NCI-H2196 (cell line): ENCODE measurements around the gene DENND4A.
"Not testable (repeated sequence)": the region's sequence is repeated elsewhere in the genome, so short reads cannot be mapped to it uniquely, and the experiment has no call there.

Experiments
- DNase-seq: peaks from one replicate; lab custom pipeline; 2025; ENCODE audit not compliant: unreplicated experiment; lab: John Stamatoyannopoulos, UW

Gene DENND4A

DNA sequence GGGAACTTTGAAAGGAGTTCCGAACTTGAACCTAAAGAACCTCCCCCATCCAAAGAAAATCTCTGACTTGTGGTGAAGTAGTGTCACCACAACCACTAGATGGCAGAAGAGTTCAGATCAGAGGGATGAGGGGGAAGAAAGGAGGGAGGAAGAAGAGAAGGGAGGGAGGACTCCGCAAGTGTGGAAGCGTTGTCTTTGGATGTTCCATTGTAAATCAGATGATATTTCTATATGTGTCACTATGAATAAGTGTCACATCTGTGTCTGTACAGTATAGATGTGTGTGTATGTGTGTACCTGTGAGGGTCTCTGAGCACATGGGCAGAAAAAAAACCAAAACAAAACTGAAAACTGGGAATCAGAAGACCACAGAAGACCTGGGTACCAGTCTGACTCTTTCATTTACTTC is 153.4 kb downstream of the DENND4A start:
- peak; percentile 76 for DNase-seq

- no peak for DNase-seq
Observed at GRCh38 chr15:65638109-65638508, 154.0 kb downstream of the DENND4A start.

DNA sequence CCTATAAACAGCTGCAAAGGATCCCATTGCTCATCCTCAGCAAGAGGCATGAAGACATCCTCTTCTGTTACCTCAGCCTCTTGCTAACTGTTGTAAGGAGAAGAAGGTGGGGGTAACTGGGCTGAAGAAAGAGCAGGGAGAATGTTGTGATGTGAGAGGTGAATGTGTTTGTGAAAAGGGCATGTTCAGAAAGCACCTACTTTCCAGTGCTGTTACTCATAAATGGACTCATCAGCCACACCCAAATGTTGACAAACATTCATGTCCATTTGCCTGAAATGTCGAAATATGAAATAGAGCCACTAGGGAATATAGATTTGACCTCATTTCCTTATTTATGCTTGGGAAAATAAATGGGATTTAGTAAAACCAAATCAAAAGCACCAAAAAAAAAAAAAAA is 157.7 kb downstream of the DENND4A start:
- no peak for DNase-seq

GRCh38 chr15:65633752-65634151 is 158.3 kb downstream of the DENND4A start:
- DNase-seq, result no peak

- no peak for DNase-seq
Observed at GRCh38 chr15:65632780-65633375, 159.2 kb downstream of the DENND4A start.

GRCh38 chr15:65631503-65631902 is 160.6 kb downstream of the DENND4A start:
- DNase-seq, result no peak

- DNase-seq, result no peak
Observed at GRCh38 chr15:65630760-65631159, 161.3 kb downstream of the DENND4A start.

- no peak for DNase-seq
Observed at GRCh38 chr15:65629548-65629947, 162.5 kb downstream of the DENND4A start.

GRCh38 chr15:65626856-65627255 is 165.2 kb downstream of the DENND4A start:
- DNase-seq, result no peak

- no peak for DNase-seq
Observed at GRCh38 chr15:65623103-65623502, 169.0 kb downstream of the DENND4A start.

- no peak for DNase-seq
Observed at GRCh38 chr15:65621638-65622037, 170.5 kb downstream of the DENND4A start, which contains the start of gene SLC24A1. Gene SLC24A1 (plus strand): TSS chr15:65621938. CDS start chr15:65624081, 2,143 bp downstream.

- no peak for DNase-seq
Observed at GRCh38 chr15:65620833-65621232, 171.3 kb downstream of the DENND4A start.

DNA sequence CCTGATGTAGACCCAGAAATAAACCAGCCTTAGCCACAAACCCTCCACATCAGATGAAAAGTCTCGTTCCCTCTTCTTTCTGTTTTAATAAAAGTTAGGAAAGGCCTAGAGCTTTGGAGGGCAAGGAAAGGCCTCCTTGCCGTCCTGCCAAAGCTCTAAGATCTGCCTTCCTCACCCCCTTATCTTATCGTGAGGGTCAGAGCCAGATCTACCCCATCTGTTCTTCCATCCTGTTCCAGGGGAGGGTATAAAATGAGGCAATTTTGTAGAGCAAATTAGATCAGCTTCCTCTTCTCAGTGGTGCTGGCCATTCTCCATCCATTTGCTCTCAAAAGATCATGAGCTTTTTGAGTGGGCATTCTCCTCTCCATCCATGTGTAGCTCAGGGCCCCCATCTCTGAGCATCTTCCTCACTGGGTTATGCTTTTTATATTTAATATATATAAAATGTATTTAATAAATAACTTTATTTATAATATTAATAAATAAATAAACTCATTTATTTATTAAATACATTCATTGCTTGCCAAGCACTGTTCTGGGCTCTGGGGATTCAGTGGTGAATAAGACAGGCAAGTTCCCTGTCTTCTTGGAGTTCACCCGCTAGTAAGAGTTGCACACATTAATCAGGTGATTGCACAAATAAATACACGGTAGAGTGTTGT is 172.3 kb downstream of the DENND4A start:
- DNase-seq, result no peak

DNA sequence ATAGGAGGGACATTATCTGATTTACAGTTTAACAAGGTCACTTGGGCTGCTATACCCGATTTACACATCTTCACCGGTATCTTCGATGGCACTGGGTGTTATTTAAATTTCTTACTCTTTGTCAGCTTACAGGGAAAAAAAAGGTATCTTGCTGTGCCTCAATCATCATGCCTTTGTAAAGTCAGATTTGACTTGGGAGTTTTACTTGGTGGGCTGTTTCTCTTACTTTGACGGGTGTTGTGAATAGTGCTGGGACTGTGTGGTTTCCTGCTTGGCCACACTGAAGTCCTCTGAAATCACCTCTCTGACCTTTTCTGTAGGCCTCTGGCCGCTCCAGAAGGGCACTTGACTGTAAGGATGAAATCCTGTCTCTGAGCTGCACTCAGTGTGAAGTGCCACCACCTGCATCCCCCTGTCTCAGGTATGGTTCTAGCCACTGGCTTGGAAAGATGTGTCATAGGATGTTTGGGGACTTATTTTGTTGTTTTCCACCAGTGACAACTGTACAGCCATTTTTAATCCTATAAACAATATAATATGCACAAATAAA is 173.5 kb downstream of the DENND4A start:
- no peak for DNase-seq

GRCh38 chr15:65615887-65616286 is 176.2 kb downstream of the DENND4A start:
- not testable (repeated sequence) for DNase-seq

GRCh38 chr15:65612949-65613744 is 178.9 kb downstream of the DENND4A start:
- DNase-seq, result no peak

GRCh38 chr15:65612616-65612946 is 179.5 kb downstream of the DENND4A start:
- DNase-seq, result no peak

- DNase-seq, result no peak
Observed at GRCh38 chr15:65611888-65612615, 180.0 kb downstream of the DENND4A start.

- DNase-seq, result peak; percentile 91
Observed at GRCh38 chr15:65610871-65611718, 181.0 kb downstream of the DENND4A start, which contains the start of gene INTS14. Gene INTS14 (minus strand): TSS chr15:65611131. CDS start chr15:65607380, 3,751 bp downstream.
